Measurements from ENCODE around the gene SDS. TPM values are rescaled to one million over a fixed set of nuclear protein-coding genes. Genes with fewer than 3 reads are reported as not detected.

Gene SDS
- total and polyA plus RNA-seq, 2 donors from 2014 or later: 1.0 TPM; not detected in 1

DNA sequence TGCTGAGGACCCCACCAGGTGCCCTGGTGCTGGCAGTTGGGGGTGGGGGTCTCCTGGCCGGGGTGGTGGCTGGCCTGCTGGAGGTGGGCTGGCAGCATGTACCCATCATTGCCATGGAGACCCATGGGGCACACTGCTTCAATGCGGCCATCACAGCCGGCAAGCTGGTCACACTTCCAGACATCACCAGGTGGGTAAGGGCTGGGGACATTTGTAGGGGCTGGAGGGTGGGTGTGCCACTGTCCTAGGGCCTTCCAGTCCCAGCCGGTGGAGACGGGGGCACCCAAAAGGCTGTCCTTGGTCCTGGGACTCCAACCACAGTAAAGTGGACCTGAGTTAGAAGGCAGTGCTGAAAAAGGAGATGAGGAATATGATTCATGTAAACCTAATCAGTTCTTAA, 31.7 kb upstream of the SDS start:
- Histone ChIP-seq H3K27me3 (ENCODE audit: control insufficient read depth, insufficient read depth, low read length) (no peaks in the 10 kb centered on the region), H3K27ac (ENCODE audit: low read depth in 2 of 2, low read length in 2 of 2) (no peak overlapping the region), H3K9ac (ENCODE audit: low read length in 3 of 3) (no peak overlapping the region), H3K9me3 (ENCODE audit: control insufficient read depth in 2 of 3, insufficient read depth in 1 of 3, low read length in 3 of 3) (no peaks in the 10 kb centered on the region), H3K4me3 (ENCODE audit: low read length in 3 of 3) (no peak overlapping the region), H3K4me1 (ENCODE audit: control insufficient read depth in 2 of 3, insufficient read depth in 2 of 3, low read depth in 1 of 3, low read length in 3 of 3) (no peaks in the 10 kb centered on the region), H3K36me3 (ENCODE audit: control insufficient read depth in 2 of 3, insufficient read depth in 3 of 3, low read length in 3 of 3) (peaks cover 0 to 2% (median 0%) of the 10 kb centered on the region in 3 donors)
- FAIRE-seq (no peak), DNase-seq (peak in 1 of 5 donors; percentile 28)
- TF ChIP-seq, protein P1, sequence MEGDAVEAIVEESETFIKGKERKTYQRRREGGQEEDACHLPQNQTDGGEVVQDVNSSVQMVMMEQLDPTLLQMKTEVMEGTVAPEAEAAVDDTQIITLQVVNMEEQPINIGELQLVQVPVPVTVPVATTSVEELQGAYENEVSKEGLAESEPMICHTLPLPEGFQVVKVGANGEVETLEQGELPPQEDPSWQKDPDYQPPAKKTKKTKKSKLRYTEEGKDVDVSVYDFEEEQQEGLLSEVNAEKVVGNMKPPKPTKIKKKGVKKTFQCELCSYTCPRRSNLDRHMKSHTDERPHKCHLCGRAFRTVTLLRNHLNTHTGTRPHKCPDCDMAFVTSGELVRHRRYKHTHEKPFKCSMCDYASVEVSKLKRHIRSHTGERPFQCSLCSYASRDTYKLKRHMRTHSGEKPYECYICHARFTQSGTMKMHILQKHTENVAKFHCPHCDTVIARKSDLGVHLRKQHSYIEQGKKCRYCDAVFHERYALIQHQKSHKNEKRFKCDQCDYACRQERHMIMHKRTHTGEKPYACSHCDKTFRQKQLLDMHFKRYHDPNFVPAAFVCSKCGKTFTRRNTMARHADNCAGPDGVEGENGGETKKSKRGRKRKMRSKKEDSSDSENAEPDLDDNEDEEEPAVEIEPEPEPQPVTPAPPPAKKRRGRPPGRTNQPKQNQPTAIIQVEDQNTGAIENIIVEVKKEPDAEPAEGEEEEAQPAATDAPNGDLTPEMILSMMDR (IDR thresholded peaks at IDR 0.05; ENCODE audit: borderline replicate concordance, extremely low read depth, insufficient read depth): no peak
- intact Hi-C loops (cut with DNase I): no loop called here

DNA sequence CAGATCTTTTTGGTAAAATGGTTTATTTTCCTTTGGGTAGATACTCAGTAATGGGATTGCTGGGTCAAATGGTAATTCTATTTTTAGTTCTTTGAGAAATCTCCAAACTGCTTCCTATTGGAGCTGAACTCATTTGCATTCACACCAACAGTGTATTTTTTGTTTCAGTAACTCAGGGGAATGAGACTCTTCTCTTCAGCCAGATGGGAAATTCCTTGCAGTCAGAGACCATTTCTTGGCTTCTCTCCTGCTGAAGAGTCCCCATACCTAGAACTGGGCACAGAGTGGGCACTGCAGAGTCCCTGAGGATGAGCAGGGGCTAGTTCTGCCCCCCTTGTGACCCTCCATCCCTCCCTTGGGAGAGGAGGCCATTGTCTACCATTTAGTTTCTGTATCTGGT, 29.3 kb upstream of the SDS start:
- intact Hi-C loops (cut with DNase I): no loop called here

DNA sequence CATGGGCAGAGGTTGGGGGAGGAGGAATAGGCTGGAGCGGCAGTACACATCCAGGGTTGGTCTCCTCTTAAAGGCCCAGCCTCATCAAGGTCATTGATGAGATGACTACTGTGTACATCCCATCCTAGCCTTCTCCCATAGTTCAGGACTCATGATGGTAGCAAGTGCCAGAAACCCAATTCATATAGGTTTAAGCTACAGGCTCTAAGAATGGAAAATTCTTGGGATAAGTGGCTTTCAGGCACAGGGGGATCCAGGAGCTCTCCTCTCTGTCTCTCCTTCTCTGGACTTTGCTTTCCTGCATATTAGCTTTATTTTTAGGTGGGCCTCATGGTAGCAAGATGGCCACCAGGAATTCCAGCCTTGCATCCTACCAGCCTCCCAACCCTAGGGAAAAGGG, 24.8 kb upstream of the SDS start:
- Histone ChIP-seq H3K4me3 (ENCODE audit: low read length in 3 of 3) (no peak overlapping the region), H3K27me3 (ENCODE audit: control insufficient read depth, insufficient read depth, low read length) (no peaks in the 10 kb centered on the region), H3K9me3 (ENCODE audit: control insufficient read depth in 2 of 3, insufficient read depth in 1 of 3, low read length in 3 of 3) (no peaks in the 10 kb centered on the region), H3K36me3 (ENCODE audit: control insufficient read depth in 2 of 3, insufficient read depth in 3 of 3, low read length in 3 of 3) (no peaks in the 10 kb centered on the region), H3K9ac (ENCODE audit: low read length in 3 of 3) (no peak overlapping the region), H3K4me1 (ENCODE audit: control insufficient read depth in 2 of 3, insufficient read depth in 2 of 3, low read depth in 1 of 3, low read length in 3 of 3) (no peaks in the 10 kb centered on the region), H3K27ac (ENCODE audit: low read depth in 2 of 2, low read length in 2 of 2) (no peak overlapping the region)
- DNase-seq (no peak), FAIRE-seq (no peak)
- TF ChIP-seq, protein P1 (IDR thresholded peaks at IDR 0.05; ENCODE audit: borderline replicate concordance, extremely low read depth, insufficient read depth): no peak
- intact Hi-C loops (cut with DNase I): no loop called here

More for the DNA sequence above, 29.3 kb upstream of the SDS start:
- TF ChIP-seq, protein P1 (IDR thresholded peaks at IDR 0.05; ENCODE audit: borderline replicate concordance, extremely low read depth, insufficient read depth): no peak
- Histone ChIP-seq H3K4me1 (ENCODE audit: control insufficient read depth in 2 of 3, insufficient read depth in 2 of 3, low read depth in 1 of 3, low read length in 3 of 3) (no peaks in the 10 kb centered on the region), H3K9me3 (ENCODE audit: control insufficient read depth in 2 of 3, insufficient read depth in 1 of 3, low read length in 3 of 3) (no peaks in the 10 kb centered on the region), H3K27ac (ENCODE audit: low read depth in 2 of 2, low read length in 2 of 2) (no peak overlapping the region), H3K36me3 (ENCODE audit: control insufficient read depth in 2 of 3, insufficient read depth in 3 of 3, low read length in 3 of 3) (peaks cover 0 to 2% (median 0%) of the 10 kb centered on the region in 3 donors), H3K4me3 (ENCODE audit: low read length in 3 of 3) (no peak overlapping the region), H3K9ac (ENCODE audit: low read length in 3 of 3) (no peak overlapping the region), H3K27me3 (ENCODE audit: control insufficient read depth, insufficient read depth, low read length) (no peaks in the 10 kb centered on the region)
- FAIRE-seq (no peak), DNase-seq (peak in 1 of 5 donors; percentile 34)

DNA sequence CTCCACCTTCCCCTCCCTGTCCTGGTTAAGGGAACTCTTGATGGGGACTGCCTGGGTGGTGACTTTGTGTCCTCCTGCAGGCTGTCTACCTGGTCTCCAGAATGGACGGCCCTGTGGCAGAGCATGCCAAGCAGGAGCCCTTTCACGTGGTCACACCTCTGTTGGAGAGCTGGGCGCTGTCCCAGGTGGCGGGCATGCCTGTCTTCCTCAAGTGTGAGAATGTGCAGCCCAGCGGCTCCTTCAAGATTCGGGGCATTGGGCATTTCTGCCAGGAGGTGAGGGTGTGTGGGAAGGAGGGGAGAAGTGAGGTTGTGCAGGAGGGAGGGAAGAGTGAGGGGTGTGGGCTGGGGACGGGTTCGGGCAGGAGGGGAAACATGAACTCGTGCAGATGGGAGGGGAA, 24.2 kb upstream of the SDS start:
- no peaks in the 10 kb centered on the region for H3K36me3 ChIP-seq (ENCODE audit: control insufficient read depth in 2 of 3, insufficient read depth in 3 of 3, low read length in 3 of 3)
- TF ChIP-seq, protein P1 (IDR thresholded peaks at IDR 0.05; ENCODE audit: borderline replicate concordance, extremely low read depth, insufficient read depth): no peak
- no peak overlapping the region for H3K27ac ChIP-seq (ENCODE audit: low read depth in 2 of 2, low read length in 2 of 2)
- DNase-seq (no peak), FAIRE-seq (no peak)
- no peak overlapping the region for H3K4me3 ChIP-seq (ENCODE audit: low read length in 3 of 3)
- no peaks in the 10 kb centered on the region for H3K9me3 ChIP-seq (ENCODE audit: control insufficient read depth in 2 of 3, insufficient read depth in 1 of 3, low read length in 3 of 3)
- intact Hi-C loops (cut with DNase I): no loop called here
- H3K4me1 ChIP-seq (ENCODE audit: control insufficient read depth in 2 of 3, insufficient read depth in 2 of 3, low read depth in 1 of 3, low read length in 3 of 3): peaks cover 0 to 2% (median 0%) of the 10 kb centered on the region in 3 donors
- no peaks in the 10 kb centered on the region for H3K27me3 ChIP-seq (ENCODE audit: control insufficient read depth, insufficient read depth, low read length)
- no peak overlapping the region for H3K9ac ChIP-seq (ENCODE audit: low read length in 3 of 3)

Measured in kidney (tissue), 14 donors.